SK-N-SH treated with all-trans-retinoic acid at 6 μM for 48 hours (cell line): ENCODE data around the gene TTC7B.

Source experiments
- ATAC-seq: fragments of 200-7000 bp; cut with Tn5 transposase; 3 replicates; pipeline ENCODE4 v1.9.1; 2020; ENCODE audit warnings: mild to moderate bottlenecking, moderate library complexity
- BACH2 ChIP-seq: fragments of 250-450 bp; sonication (Bioruptor Pico); IDR thresholded peaks from 2 replicates; pipeline ENCODE4 v1.9.0; 2021; ENCODE audit warnings: mild to moderate bottlenecking, borderline replicate concordance
- CSDC2 ChIP-seq: fragments of 250-450 bp; sonication (Bioruptor Pico); IDR thresholded peaks from 2 replicates; pipeline ENCODE4 v1.5.0; 2020; ENCODE audit warnings: mild to moderate bottlenecking, moderate library complexity
- ESRRG ChIP-seq: fragments of 250-450 bp; sonication (Bioruptor Pico); IDR thresholded peaks from 2 replicates; pipeline ENCODE4 v1.6.1; 2021; ENCODE audit warnings: mild to moderate bottlenecking
- GLIS3 ChIP-seq: fragments of 250-450 bp; sonication (Bioruptor Pico); IDR thresholded peaks from 2 replicates; pipeline ENCODE4 v1.5.0; 2020; ENCODE audit warnings: mild to moderate bottlenecking, moderate library complexity
- ISL1 ChIP-seq: fragments of 250-450 bp; sonication (Bioruptor Pico); IDR thresholded peaks from 2 replicates; pipeline ENCODE4 v2.1.2; 2022; ENCODE audit warnings: mild to moderate bottlenecking, moderate library complexity
- OSR1 ChIP-seq: fragments of 250-450 bp; sonication (Bioruptor Pico); IDR thresholded peaks from 2 replicates; pipeline ENCODE4 v1.8.0; 2022; ENCODE audit warnings: moderate library complexity, mild to moderate bottlenecking, inconsistent platforms
- PPARA ChIP-seq: fragments of 250-450 bp; sonication (Bioruptor Pico); IDR thresholded peaks from 2 replicates; pipeline ENCODE4 v1.5.0; 2020; ENCODE audit warnings: mild to moderate bottlenecking, borderline replicate concordance
- RARB ChIP-seq: fragments of 250-450 bp; sonication (Bioruptor Pico); IDR thresholded peaks from 2 replicates; pipeline ENCODE4 v1.8.0; 2021; ENCODE audit warnings: mild to moderate bottlenecking, moderate library complexity
- SNAI2 ChIP-seq: fragments of 250-450 bp; sonication (Bioruptor Pico); IDR thresholded peaks from 2 replicates; pipeline ENCODE4 v1.5.0; 2020; ENCODE audit warnings: mild to moderate bottlenecking, moderate library complexity
- TCF4 ChIP-seq: fragments of 250-450 bp; sonication (Bioruptor Pico); IDR thresholded peaks from 2 replicates; pipeline ENCODE4 v1.8.0; 2021; ENCODE audit warnings: mild to moderate bottlenecking, moderate library complexity, borderline replicate concordance
- TOX ChIP-seq: fragments of 250-450 bp; sonication (Bioruptor Pico); IDR thresholded peaks from 2 replicates; pipeline ENCODE4 v1.8.0; 2021; ENCODE audit warnings: mild to moderate bottlenecking, moderate library complexity, borderline replicate concordance
- ZC3H10 ChIP-seq: fragments of 250-450 bp; sonication (Bioruptor Pico); IDR thresholded peaks from 2 replicates; pipeline ENCODE4 v1.5.1; 2021; ENCODE audit warnings: mild to moderate bottlenecking, moderate library complexity
- ZFP3 ChIP-seq: fragments of 250-450 bp; sonication (Bioruptor Pico); IDR thresholded peaks from 2 replicates; pipeline ENCODE4 v1.5.0; 2020; ENCODE audit warnings: mild to moderate bottlenecking, moderate library complexity
- ZNF565 ChIP-seq: fragments of 450-650 bp; formaldehyde crosslinking; conservative IDR thresholded peaks from 2 replicates; pipeline ENCODE4 v1.5.0; 2020; ENCODE audit warnings: low read depth, mild to moderate bottlenecking, moderate library complexity
- ZNF70 ChIP-seq: fragments of 450-650 bp; formaldehyde crosslinking; IDR thresholded peaks from 2 replicates; pipeline ENCODE4 v1.5.0; 2020; ENCODE audit warnings: mild to moderate bottlenecking, moderate library complexity
- TF ChIP-seq, protein P1 (sequence below): fragments of 250-450 bp; sonication (Bioruptor Pico); IDR thresholded peaks from 2 replicates; pipeline ENCODE4 v1.5.1; 2020; ENCODE audit warnings: low read depth, mild to moderate bottlenecking, moderate library complexity
- TF ChIP-seq, protein P2 (sequence below): fragments of 250-450 bp; sonication (Bioruptor Pico); IDR thresholded peaks from 2 replicates; pipeline ENCODE4 v1.5.0; 2020; ENCODE audit warnings: mild to moderate bottlenecking, moderate library complexity
- TF ChIP-seq, protein P3 (sequence below): fragments of 250-450 bp; sonication (Bioruptor Pico); IDR thresholded peaks from 2 replicates; pipeline ENCODE4 v1.8.0; 2021; ENCODE audit warnings: low read depth, mild to moderate bottlenecking, moderate library complexity, borderline replicate concordance
- TF ChIP-seq, protein P4 (sequence below): fragments of 250-450 bp; sonication (Bioruptor Pico); IDR thresholded peaks from 2 replicates; pipeline ENCODE4 v1.5.1; 2021; ENCODE audit warnings: mild to moderate bottlenecking, moderate library complexity
- TF ChIP-seq, protein P5 (sequence below): fragments of 250-450 bp; sonication (Bioruptor Pico); IDR thresholded peaks from 2 replicates; pipeline ENCODE4 v1.8.0; 2020; ENCODE audit warnings: mild to moderate bottlenecking, moderate library complexity, borderline replicate concordance

Gene TTC7B

DNA sequence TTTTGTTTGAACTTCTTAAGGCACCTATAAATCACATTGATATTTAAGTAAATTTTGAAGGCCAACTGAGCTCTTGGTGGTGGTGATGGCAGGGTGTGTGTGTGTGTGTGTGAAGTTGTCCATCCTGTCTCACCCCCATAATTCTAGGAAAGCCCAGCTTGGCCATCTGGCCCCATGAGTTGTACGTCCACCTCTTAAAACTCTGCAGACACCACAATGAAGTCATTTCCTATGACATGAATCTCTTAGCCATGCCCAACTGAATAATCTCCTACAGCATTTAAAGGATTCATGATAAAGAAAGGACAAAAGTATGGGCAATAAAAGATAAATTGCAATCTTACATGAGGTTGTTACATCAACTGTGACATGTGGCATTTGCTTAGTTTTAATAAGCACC is 123.4 kb downstream of the TTC7B start:
- TF ChIP-seq ZFP3 (CRISPR knock-in tag) (no peak), CSDC2 (no peak), TCF4 (CRISPR knock-in tag) (no peak), ZNF565 (no peak), PPARA (CRISPR knock-in tag) (no peak), ISL1 (CRISPR knock-in tag) (no peak), OSR1 (CRISPR knock-in tag) (no peak), SNAI2 (no peak), TOX (CRISPR knock-in tag) (no peak), ZNF70 (CRISPR knock-in tag) (no peak), ZC3H10 (CRISPR knock-in tag) (no peak)
- TF ChIP-seq, protein P1, sequence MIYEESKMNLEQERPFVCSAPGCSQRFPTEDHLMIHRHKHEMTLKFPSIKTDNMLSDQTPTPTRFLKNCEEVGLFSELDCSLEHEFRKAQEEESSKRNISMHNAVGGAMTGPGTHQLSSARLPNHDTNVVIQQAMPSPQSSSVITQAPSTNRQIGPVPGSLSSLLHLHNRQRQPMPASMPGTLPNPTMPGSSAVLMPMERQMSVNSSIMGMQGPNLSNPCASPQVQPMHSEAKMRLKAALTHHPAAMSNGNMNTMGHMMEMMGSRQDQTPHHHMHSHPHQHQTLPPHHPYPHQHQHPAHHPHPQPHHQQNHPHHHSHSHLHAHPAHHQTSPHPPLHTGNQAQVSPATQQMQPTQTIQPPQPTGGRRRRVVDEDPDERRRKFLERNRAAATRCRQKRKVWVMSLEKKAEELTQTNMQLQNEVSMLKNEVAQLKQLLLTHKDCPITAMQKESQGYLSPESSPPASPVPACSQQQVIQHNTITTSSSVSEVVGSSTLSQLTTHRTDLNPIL (CRISPR knock-in tag), result no peak
- TF ChIP-seq, protein P2, sequence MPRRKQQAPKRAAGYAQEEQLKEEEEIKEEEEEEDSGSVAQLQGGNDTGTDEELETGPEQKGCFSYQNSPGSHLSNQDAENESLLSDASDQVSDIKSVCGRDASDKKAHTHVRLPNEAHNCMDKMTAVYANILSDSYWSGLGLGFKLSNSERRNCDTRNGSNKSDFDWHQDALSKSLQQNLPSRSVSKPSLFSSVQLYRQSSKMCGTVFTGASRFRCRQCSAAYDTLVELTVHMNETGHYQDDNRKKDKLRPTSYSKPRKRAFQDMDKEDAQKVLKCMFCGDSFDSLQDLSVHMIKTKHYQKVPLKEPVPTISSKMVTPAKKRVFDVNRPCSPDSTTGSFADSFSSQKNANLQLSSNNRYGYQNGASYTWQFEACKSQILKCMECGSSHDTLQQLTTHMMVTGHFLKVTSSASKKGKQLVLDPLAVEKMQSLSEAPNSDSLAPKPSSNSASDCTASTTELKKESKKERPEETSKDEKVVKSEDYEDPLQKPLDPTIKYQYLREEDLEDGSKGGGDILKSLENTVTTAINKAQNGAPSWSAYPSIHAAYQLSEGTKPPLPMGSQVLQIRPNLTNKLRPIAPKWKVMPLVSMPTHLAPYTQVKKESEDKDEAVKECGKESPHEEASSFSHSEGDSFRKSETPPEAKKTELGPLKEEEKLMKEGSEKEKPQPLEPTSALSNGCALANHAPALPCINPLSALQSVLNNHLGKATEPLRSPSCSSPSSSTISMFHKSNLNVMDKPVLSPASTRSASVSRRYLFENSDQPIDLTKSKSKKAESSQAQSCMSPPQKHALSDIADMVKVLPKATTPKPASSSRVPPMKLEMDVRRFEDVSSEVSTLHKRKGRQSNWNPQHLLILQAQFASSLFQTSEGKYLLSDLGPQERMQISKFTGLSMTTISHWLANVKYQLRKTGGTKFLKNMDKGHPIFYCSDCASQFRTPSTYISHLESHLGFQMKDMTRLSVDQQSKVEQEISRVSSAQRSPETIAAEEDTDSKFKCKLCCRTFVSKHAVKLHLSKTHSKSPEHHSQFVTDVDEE (CRISPR knock-in tag), result no peak
- TF ChIP-seq, protein P3, sequence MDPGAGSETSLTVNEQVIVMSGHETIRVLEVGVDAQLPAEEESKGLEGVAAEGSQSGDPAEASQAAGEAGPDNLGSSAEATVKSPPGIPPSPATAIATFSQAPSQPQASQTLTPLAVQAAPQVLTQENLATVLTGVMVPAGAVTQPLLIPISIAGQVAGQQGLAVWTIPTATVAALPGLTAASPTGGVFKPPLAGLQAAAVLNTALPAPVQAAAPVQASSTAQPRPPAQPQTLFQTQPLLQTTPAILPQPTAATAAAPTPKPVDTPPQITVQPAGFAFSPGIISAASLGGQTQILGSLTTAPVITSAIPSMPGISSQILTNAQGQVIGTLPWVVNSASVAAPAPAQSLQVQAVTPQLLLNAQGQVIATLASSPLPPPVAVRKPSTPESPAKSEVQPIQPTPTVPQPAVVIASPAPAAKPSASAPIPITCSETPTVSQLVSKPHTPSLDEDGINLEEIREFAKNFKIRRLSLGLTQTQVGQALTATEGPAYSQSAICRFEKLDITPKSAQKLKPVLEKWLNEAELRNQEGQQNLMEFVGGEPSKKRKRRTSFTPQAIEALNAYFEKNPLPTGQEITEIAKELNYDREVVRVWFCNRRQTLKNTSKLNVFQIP (CRISPR knock-in tag), result no peak
- ATAC-seq, result no peak

DNA sequence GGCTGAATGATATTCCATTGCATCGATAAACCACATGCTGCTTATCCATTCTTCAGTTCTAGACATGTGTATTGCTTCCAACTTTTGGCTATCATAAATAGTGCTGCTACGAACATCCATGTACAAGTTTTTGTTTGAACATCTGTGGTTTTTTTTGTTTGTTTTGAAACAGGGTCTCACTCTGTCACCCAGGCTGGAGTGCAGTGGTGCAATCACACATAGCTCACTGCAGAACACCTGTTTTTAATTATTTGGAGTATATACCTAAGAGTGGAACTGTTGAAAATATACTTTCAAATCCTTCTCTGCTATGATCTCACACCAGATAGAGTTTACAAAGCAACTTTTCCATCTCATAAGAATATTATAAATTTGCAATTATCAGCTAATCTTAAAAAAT is 124.2 kb downstream of the TTC7B start:
- ATAC-seq, result no peak
- TF ChIP-seq, protein P4, sequence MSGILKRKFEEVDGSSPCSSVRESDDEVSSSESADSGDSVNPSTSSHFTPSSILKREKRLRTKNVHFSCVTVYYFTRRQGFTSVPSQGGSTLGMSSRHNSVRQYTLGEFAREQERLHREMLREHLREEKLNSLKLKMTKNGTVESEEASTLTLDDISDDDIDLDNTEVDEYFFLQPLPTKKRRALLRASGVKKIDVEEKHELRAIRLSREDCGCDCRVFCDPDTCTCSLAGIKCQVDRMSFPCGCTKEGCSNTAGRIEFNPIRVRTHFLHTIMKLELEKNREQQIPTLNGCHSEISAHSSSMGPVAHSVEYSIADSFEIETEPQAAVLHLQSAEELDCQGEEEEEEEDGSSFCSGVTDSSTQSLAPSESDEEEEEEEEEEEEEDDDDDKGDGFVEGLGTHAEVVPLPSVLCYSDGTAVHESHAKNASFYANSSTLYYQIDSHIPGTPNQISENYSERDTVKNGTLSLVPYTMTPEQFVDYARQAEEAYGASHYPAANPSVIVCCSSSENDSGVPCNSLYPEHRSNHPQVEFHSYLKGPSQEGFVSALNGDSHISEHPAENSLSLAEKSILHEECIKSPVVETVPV (CRISPR knock-in tag), result no peak
- TF ChIP-seq TCF4 (CRISPR knock-in tag) (no peak), ESRRG (CRISPR knock-in tag) (no peak), BACH2 (no peak), SNAI2 (no peak), OSR1 (CRISPR knock-in tag) (no peak), GLIS3 (CRISPR knock-in tag) (no peak), PPARA (CRISPR knock-in tag) (no peak), ZC3H10 (CRISPR knock-in tag) (no peak), ZNF565 (no peak), RARB (CRISPR knock-in tag) (no peak), ZNF70 (CRISPR knock-in tag) (no peak), ISL1 (CRISPR knock-in tag) (no peak), CSDC2 (no peak)
- TF ChIP-seq, protein P3 (CRISPR knock-in tag), result no peak
- TF ChIP-seq, protein P5, sequence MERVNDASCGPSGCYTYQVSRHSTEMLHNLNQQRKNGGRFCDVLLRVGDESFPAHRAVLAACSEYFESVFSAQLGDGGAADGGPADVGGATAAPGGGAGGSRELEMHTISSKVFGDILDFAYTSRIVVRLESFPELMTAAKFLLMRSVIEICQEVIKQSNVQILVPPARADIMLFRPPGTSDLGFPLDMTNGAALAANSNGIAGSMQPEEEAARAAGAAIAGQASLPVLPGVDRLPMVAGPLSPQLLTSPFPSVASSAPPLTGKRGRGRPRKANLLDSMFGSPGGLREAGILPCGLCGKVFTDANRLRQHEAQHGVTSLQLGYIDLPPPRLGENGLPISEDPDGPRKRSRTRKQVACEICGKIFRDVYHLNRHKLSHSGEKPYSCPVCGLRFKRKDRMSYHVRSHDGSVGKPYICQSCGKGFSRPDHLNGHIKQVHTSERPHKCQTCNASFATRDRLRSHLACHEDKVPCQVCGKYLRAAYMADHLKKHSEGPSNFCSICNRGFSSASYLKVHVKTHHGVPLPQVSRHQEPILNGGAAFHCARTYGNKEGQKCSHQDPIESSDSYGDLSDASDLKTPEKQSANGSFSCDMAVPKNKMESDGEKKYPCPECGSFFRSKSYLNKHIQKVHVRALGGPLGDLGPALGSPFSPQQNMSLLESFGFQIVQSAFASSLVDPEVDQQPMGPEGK, result no peak
- TF ChIP-seq, protein P2 (CRISPR knock-in tag), result no peak
